GM13976 (cell line): ENCODE results near the gene DICER1.

Source experiments
- DNase-seq: peaks from one replicate; pipeline ENCODE4 v3.0.0; 2012; ENCODE audit warnings: low spot score
- CTCF ChIP-seq: IDR thresholded peaks from 2 replicates; pipeline ENCODE4 v1.5.1; 2012; ENCODE audit warnings: borderline replicate concordance, mild to moderate bottlenecking; ENCODE audit not compliant: insufficient read depth; ENCODE audit errors: extremely low read depth, missing control alignments, control extremely low read depth
- in situ Hi-C: fragments of 300-500 bp; cut with MboI; formaldehyde crosslinking; loops from one replicate; pipeline ENCODE4 v1.12.0; 2022; ENCODE audit warnings: low sequenced_read_pairs, mixed read lengths, inconsistent platforms; ENCODE audit not compliant: unreplicated experiment

The DICER1 gene

GRCh38 chr14:95122621-95122945 is 34.7 kb downstream of the DICER1 start:
- in situ Hi-C loops, result no loop called here
- no peak for TF ChIP-seq CTCF
- DNase-seq, result no peak

GRCh38 chr14:95121911-95122620 is 35.3 kb downstream of the DICER1 start:
- in situ Hi-C loops, result no loop called here
- no peak for TF ChIP-seq CTCF
- DNase-seq, result no peak

- TF ChIP-seq CTCF, result no peak
- DNase-seq, result no peak
- in situ Hi-C loops, result no loop called here
These were observed 38.0 kb downstream of the DICER1 start for GRCh38 chr14:95119336-95119735.

- no peak for DNase-seq
- in situ Hi-C loops, result no loop called here
- no peak for TF ChIP-seq CTCF
These were observed 39.2 kb downstream of the DICER1 start for GRCh38 chr14:95117937-95118721.

GRCh38 chr14:95113476-95113875 is 43.9 kb downstream of the DICER1 start:
- TF ChIP-seq CTCF, result no peak
- no peak for DNase-seq
- in situ Hi-C loops, result no loop called here

- DNase-seq, result no peak
- TF ChIP-seq CTCF, result no peak
- in situ Hi-C loops, result no loop called here
These were observed 45.7 kb downstream of the DICER1 start for GRCh38 chr14:95111507-95112164.
